EH (cell line): Measurements from ENCODE around the gene AURKA.

Source experiments
- DNase-seq: peaks from one replicate; pipeline ENCODE4 v3.0.0-alpha.2; 2015; ENCODE audit warnings: low read depth

AURKA gene

DNA sequence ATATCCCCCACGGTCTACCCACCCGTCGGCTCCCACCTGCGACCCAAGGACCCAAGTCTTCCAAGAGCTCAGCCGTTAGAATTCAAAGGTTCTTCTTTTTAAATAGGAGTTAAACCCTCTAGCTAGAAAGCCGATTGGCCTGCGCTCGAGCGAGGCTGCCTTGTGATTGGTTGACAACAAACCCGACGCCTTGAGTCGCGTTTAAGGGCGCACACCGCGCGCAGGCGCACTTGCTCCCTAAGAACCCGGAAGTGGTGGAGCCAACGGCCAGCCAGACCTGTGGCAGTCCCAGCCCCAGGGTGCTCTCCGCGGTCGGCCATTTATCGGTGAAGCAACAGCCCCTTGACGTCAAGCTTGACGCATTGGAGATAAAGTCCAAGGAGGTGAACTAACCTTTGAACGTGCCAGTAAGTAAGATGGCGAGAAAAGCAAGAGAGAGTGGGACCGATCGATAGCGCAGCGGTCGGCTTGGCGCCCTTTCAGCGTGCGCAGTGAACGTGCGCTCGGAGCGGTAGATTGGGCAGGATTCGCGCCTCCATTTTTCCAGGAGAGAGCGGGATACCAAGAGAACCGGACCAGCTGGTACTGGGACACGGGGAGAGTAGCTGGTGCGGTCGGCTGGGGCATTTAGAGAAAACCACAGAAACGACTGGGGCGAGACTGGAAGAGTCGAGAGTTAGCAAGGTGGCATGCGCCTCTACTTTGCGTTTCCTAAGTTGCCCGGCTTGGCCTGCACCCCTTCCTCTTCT, at the start of gene AURKA, which contains the start of gene CSTF1:
AURKA (minus strand) TSS at position 84 of the 749 bp plus-strand sequence. CDS start 4,018 bp downstream, outside the sequence.
CSTF1 (plus strand) TSS at position 514 of the 749 bp plus-strand sequence. CDS start 2,908 bp downstream, outside the sequence.
- DNase-seq, result peak; percentile 100

DNA sequence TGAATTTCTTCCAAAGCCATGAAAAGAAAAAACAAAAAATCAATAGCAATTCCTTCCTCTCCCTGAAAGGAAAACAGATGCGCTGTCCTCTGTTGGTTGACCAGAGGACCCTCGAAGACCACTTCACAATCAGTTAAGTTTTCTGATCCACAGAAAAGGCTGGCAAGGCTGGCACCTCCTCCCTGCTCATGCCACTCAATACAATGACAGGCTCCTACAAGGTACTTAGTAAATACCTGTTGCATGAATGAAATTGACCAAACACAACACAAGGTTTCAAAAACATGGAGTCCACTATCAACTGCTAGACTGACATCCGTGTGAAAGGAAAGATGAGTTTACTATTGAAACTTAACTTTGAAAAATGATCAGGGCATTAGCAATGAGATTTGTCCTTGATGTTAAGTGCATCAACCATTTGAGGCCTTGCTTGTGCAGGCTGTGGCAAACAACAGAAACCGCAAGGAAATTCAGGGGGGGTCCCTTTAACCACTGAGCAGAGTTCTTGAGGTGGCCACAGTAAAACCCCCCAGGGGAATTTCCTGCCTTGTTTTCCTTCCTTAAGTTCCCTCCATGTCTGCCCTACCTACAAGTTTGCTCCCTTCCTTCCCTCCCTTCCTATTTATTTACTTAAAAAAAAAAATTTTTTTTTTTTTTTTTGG, 48.5 kb upstream of the AURKA start:
- peak; percentile 46 for DNase-seq

DNA sequence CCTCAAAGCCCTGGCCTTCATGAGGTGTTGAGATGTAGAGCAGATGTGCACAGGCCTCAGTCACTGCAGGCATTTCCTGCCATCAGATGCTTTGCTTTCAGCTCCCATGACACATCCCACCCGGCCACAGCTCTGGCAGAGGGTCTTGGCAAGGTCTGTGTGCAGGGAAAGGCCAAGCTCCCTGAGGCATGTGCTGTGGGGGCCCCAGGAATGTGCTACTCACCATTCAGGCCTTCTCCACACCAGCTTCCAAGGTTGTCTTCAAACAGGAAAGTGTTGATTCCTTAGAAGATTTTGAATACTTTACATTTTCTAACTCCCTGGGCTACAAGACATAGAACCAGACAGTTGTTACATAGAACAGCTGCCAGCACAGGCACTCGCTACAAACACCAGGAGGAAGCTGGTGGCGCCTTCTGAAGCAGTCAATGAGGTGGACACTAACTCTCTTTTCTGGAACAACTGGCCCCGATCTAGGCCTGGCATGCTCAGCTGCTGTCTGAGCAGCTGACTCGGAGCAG, 47.8 kb upstream of the AURKA start:
- DNase-seq, result peak; percentile 100

DNA sequence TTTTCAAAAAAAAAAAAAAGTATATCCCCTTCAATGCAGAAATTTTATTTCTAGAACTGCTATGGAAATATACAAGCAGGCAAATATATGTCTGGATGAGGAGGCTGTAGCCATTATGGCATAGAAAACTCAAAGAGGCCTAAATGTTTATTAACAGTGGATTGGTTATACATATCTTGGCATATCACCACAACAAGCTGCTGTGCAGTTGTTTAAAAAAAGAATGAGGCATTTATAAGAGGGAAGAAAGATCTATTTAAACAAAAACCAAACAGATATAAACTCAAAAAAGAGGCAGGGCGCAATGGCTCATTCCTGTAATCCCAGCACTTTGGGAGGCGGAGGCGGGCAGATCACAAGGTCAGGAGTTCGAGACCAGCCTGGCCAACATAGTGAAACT, 46.3 kb upstream of the AURKA start:
- no peak for DNase-seq

DNA sequence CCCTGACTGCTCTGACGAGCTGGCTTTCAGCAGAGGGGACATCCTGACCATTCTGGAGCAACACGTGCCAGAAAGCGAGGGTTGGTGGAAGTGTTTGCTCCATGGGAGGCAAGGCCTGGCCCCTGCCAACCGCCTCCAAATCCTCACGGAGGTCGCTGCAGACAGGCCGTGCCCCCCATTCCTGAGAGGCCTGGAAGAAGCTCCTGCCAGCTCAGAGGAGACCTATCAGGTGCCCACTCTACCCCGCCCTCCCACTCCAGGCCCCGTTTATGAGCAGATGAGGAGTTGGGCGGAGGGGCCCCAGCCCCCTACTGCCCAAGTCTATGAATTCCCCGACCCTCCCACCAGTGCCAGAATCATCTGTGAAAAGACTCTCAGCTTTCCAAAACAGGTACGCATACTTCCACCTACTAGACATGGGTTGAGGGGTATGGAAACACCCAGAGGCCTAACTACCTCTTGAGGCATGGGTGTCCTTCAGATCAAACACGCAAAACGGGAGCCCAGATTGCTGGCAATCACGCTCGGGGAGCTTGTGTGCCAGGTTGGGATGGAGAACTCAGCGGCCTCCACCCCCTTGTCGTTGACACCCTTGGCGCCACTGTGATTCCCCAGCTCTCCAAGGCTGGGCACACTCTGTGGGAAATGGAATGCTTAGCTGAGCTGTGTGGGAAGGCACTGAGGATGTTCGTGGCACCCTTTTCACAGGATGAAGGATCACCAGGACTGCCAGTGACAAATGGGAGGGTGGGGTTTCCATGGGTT, 45.4 kb upstream of the AURKA start:
- DNase-seq, result no peak

DNA sequence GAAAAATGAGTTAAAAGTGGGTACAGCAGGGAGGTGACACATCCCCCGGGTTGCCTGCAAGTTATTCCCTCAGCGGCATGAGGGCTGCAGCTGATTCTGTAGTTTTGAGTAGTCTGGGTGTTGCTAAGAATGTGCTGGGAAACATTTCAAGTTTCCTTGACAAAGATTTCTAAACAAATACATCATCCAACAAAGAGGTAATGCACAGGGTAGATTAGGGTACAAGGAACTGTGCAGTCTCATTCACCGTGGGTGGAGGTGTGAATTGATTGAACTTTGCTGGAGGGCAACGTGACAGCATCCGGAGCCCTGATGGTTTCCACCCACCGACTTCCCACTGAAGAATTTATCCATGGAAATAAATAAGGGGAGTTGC, 41.9 kb upstream of the AURKA start:
- DNase-seq, result peak; percentile 73

DNA sequence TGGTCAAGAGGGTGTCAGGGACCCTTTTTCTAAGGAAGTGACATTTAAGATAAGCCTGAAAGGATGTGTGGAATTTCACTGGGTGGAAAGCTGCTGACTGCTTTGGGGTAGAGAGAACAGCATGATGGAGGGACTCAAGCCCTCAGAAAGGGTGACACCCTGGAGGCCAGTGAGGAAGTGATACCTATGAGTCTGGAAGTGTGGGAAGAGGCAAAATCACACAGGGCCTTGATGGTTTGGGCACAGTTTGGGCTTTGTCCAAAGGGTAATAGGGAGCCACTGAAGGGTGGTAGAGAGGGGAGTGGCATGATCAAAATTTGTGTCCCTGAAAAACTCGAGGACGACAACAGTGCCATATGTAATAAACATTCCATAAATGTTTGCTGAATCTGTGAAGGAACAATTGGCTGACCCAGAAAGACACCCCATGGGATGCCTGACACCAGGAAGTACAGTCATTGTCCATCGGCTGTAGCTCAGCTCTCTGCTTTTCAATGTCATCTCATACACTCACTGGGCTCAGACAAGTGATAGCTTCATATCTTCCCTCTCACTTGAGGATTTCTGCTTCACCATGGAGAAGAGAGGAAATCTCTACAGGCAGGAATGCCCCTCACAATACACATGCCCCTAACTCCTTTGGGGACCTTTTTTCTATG, 41.3 kb upstream of the AURKA start:
- DNase-seq, result peak; percentile 53

DNA sequence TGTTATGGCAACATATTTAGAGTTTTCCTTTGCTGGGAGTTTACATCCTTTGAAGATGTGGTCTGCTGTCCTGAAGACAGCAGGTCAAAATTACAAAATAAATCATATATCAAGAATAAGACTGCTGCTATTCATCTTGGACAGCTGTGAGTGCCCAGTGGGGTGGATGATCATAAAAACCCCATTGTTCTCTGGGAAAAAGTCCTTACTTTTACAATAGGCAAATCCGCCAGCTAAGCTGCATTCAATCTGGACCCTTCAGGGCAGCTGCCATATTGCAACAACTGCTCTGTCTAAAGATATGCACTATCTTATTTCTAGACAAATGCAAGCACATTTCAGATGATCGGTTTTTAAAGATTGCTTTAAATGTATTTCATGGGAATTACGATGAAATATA, 39.5 kb upstream of the AURKA start:
- no peak for DNase-seq

DNA sequence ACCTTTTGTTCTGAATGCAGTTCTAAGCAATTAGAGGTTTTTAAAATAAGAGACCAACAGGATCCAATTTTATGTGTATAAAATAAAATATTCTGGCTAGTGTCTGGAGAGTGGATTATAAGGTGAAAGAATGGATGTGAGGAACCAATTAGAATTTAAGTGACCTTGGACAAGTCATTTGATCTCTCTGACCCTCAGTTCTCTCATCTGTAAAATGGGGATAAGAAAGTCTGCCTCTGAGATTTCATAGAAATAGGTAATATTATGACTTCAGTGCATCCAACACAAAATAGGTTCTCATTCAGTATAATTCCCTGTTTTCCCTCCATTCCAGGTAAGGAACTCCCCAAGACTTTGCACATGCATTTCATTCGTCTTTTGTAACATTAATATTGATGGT, 38.9 kb upstream of the AURKA start:
- no peak for DNase-seq

DNA sequence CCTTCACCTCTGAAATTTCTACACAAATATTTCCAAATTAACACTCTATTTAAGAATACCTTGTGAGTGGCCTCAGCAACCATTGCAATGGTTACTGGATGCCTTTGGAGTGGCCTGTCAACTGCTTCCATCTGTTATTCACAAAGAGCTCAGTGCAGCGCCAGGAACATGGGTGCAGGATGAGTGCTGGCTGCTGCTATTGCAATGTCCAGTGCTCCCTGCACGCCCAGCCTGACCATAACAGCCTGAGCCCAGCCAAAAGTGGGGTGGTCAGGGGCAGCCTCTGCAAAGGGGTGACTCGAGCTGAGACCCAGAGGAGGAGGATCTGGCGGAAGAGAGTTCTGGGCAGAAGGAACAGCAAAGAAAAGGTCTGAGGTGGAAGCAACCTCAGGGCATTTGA, 38.4 kb upstream of the AURKA start:
- DNase-seq, result no peak

DNA sequence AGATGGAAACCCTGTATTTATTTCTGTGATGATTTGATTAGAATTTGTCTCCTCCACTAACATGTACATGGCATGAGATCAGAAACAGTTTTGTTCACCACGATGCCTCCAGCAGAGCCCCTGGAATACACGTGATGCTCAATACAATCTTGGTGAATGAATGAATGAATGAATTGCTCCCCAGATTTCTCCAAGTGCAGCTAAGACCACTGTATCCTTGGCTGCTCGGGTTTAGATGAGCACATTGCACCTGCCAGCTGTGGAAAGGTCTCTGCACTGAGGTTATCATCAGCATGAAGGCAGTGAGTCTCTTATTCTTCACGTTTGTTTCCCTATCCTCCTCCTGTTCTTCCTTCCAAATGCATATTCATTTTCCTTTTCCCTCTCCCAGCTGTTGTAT, 37.9 kb upstream of the AURKA start:
- no peak for DNase-seq

DNA sequence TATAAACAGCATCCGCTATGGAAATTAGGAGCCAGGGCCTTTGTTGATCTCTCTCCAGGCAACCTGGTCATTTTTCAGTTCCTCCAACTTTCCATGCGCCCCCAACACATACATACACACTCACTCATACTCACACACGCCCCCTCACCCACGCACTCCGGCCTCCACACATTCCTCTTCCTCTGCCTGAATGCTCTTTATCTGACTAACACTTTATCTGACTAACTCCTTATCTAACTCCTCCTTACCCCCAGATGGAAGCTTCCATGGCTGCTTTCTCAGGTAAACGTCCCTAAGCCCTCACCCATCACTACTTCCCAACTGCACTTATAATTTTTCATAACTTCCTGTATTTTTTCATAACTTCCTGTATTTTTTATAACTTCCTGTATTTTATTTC, 37.5 kb upstream of the AURKA start:
- DNase-seq, result peak; percentile 83

DNA sequence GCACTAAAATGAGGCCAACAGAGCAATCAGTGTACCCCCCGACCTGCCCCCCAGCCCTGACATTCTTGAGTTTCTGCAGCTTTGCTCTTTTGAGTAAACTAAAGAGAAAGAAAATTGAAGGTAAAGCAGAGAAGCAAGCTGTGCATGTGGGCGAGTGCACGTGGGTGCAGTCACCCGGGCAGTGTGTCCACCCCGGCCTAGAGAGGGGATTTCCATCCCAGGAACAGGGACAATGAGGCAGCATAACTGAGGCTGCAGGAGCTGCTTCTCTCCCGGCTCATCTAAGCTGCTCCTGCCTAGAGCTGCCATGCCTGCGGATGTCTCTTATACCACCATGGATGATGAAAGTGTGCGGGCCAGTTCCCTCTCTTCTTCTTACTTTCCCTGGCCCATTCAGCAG, 36.9 kb upstream of the AURKA start:
- no peak for DNase-seq

DNA sequence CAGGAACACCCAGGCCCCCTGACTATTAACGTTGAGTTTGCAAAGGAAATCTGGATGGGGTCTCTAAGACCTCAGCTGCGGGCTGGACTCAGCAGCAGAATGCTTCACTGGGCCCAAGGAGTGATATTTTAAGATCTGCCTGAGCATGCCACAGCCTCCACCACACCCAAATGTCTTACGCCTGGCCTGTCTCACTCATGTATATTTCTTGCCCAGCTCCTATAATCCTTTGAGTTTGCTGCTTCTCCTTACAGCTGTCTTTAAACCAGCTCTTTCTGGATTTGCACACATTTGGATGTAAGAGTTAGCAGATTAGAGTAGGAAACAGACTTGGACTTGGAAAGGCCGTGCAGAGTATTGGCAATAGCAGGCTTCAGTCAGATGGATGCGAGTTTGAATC, 36.4 kb upstream of the AURKA start:
- DNase-seq, result no peak

DNA sequence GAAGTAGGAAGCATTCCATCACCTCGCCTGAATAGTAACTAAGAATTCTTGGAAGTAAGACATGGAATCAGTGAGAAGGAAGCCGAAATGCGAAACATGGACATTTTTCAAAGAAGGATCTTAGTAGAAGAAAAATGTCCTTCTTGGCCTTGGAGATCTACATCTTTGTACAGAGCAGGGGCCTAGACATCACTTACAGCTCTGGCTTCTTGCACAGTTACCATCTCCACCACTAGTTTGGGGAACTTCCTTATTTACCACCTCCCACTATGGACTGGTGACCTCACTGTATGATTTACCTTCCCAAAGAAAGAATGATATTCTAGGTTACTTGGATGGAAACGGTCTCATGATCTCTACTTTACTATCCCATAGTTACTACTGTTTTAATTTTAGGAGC, 35.8 kb upstream of the AURKA start:
- DNase-seq, result no peak

DNA sequence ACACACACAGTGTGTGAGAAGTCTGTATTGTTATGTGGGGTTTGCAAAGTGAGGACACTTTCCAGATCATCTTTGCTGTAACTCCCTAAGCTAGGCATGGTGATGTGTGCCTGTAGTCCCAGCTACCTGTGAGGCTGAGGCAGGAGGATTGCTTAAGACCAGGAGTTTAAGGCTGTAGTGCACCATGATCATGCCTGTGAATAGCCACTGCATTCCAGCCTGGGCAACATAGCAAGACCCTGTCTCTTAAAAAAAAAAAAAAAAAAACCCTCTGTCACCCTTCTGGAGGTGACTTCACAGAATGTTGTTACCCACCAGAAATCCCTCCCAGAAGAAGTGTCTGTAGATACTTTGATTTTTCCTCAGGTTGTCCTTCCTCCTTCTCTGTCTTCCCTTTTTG, 34.9 kb upstream of the AURKA start:
- DNase-seq, result no peak

DNA sequence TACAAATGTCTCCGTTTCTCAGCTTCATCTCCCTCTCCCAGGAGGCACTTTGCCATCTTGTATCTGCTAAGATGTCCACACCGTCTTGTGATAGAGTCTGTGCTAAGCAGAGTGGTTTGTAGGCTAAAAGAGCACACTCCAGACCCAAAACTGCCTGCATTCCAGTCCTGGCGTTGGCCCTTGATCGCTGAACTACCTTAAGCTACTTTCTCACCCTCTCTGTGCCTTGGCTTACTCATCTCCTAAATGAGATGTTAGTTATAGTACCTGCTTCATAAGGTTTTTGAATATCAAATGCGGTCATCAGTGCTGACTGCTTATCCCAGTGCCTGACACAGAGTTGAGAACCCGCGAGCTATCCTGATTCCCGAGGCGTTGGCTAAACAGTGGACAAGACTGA, 34.0 kb upstream of the AURKA start:
- DNase-seq, result no peak

DNA sequence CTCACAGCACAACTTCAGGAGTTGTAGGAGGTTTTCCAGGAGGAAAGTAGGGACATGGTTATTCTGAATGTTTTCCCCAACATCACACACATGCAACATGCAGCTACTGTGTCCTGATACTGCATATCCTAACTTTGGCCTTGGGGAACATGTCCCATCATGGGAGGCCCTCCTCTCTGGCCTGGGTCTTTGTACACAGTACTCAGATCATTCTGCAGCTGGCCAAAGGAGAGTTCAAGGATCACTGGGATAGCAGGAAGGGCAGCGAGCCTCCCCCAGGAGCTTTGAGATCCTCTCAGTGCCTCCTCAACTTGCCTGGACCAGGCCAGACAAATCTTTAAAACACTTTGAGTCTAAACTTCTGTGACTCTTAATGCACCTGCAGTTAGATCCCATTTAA, 32.9 kb upstream of the AURKA start:
- no peak for DNase-seq

DNA sequence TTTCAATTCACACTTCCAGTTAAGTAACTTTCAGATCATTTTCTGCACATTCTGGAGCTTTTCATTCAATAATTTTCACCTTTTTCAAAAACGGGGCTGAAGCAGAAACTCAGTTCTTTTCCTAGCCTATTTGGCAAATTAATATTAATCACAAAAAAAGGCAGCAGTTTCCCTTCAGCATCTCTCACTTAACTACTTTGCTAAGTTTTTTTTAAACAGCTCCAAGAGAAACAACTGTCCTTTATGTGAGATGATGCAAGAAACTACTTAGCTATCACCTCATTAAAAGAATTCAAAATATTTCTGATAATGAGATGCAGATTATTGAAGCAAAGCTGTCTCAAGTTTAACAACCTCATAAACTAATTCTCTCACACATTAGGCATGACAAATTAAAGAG, 31.9 kb upstream of the AURKA start:
- DNase-seq, result no peak

DNA sequence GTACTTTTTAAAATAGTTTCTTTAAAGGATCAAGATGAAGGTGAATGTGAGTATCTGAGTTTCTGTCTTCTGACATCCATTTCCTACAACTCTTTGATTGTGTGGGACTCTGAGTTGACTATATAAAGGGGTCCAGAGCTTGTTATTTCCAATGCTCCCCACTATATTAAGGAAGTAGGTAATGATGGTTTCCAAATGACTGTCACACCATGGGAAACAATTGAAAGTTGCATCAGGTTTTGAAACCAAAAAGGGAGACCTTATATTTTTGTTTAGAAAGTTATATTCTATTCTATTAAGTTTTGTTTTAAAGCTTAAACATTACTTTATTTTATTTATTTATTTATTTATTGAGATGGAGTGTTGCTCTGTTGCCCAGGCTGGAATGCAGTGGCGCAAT, 31.2 kb upstream of the AURKA start:
- DNase-seq, result no peak

DNA sequence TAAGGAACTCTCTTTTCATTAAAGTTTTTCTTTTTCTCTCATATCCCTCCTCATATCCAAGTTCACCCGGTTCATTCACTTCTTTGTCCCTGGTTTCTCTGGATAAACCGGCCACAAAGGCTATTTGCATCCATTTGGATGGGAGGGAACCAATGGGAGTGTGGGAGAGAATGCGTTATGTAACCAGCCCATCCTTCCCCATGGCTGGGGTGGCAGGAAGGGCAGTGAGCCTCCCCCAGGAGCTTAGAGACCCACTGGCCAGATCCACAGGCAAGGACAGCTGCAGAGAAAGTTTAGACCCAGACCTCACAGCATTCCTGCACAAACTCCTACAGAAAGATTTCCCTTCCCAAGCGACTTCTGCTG, 30.8 kb upstream of the AURKA start:
- DNase-seq, result no peak

DNA sequence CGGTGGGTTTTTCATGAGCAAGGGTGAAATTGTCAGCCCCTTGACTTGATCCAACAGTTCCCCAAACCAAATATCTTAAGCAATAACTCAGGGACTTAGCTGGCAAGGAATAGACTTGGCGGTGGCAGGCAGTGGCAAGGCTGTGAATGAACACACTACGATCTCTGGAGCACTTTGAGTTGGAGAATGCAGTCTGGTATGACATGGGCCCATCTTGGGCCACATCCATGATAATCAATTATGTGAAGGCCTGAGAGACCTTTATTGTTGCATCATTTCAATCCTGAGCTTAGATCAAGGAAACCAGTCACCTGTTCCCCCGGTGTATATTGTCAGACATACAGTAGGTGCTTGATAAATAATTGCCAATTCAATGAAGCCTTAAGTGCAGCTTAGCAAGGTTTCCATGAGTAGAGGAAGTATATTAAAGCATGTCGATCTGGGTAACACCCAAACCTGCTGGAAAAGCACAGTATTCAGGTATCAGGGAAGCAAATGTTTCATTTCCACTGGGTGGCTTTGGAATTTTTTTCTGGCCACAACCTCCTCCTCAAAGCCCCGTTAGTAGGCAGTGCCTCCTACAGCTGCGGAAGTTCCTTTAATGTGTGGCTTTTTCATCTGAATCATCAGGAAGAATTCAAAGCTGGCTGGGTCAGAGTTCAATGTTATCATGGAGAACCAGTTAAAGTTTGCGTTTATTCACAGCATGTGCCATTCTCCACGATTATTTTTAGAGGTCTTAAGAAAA, 30.2 kb upstream of the AURKA start:
- peak; percentile 87 for DNase-seq
